CD14-positive monocyte (primary cell): ENCODE measurements around the gene SMTN. TPM values are rescaled to one million over a fixed set of nuclear protein-coding genes. Genes with fewer than 3 reads are reported as not detected.

ENCODE experiments used
- DNase-seq, 3 donors: peaks; one replicate each; pipeline ENCODE4 v3.0.0-alpha.2; 2011 to 2022
- H2AFZ ChIP-seq: 2 replicates; pipeline ENCODE4 v1.6.0; 2012; ENCODE audit warnings: mild to moderate bottlenecking, low read depth, low read length, inconsistent platforms; ENCODE audit not compliant: insufficient read depth, poor library complexity, severe bottlenecking
- H3K27ac ChIP-seq, 2 donors: 1 replicate in 1 of 2; 2 replicates in 1 of 2; pipeline ENCODE4 v1.5.1; 2012 to 2013; ENCODE audit warnings: low read length in 2 of 2, control low read depth in 1 of 2, inconsistent platforms in 1 of 2, low read depth in 1 of 2, mild to moderate bottlenecking in 1 of 2
- H3K27me3 ChIP-seq, 2 donors: one replicate each; pipeline versions ENCODE4 v1.6.0 to v1.6.1; 2011 to 2013; ENCODE audit warnings: low read length in 2 of 2; ENCODE audit not compliant: control insufficient read depth in 2 of 2, insufficient read depth in 2 of 2
- H3K36me3 ChIP-seq, 2 donors: replicated peaks in 1 of 2; 1 replicate in 1 of 2; 2 replicates in 1 of 2; pipeline versions ENCODE4 v1.5.1 to v1.6.1; 2012 to 2013; ENCODE audit warnings: low read length in 2 of 2, control low read depth in 1 of 2, inconsistent platforms in 1 of 2, mild to moderate bottlenecking in 1 of 2; ENCODE audit not compliant: insufficient read depth in 2 of 2, control insufficient read depth in 1 of 2
- H3K4me1 ChIP-seq, 2 donors: 1 replicate in 1 of 2; 2 replicates in 1 of 2; pipeline versions ENCODE4 v1.5.1 to v1.6.1; 2012 to 2013; ENCODE audit warnings: low read length in 2 of 2, control low read depth in 1 of 2, inconsistent platforms in 1 of 2, mild to moderate bottlenecking in 1 of 2, moderate library complexity in 1 of 2; ENCODE audit not compliant: insufficient read depth in 2 of 2, control insufficient read depth in 1 of 2
- H3K4me2 ChIP-seq: replicated peaks from 2 replicates; pipeline ENCODE3; 2012; ENCODE audit warnings: low read length, moderate library complexity, mild to moderate bottlenecking; ENCODE audit not compliant: poor library complexity, severe bottlenecking; ENCODE audit errors: extremely low read depth
- H3K4me3 ChIP-seq, 3 experiments: fragments of 200-600 bp in 1 of 3; sonication (generic) in 1 of 3; replicated peaks in 1 of 3; 1 replicate in 2 of 3; 2 replicates in 1 of 3; pipeline ENCODE4 v1.5.1; 2011 to 2013; ENCODE audit warnings: low read length in 3 of 3, mild to moderate bottlenecking in 3 of 3, control low read depth in 2 of 3, low read depth in 2 of 3, inconsistent platforms in 1 of 3, moderate library complexity in 1 of 3
- H3K79me2 ChIP-seq: 2 replicates; pipeline ENCODE4 v1.6.0; 2012; ENCODE audit warnings: mild to moderate bottlenecking, control low read depth, inconsistent platforms, low read length, moderate library complexity; ENCODE audit not compliant: insufficient read depth
- H3K9ac ChIP-seq: 2 replicates; pipeline ENCODE4 v1.6.0; 2017; ENCODE audit warnings: low read length, mild to moderate bottlenecking; ENCODE audit not compliant: insufficient read depth, poor library complexity, severe bottlenecking
- H3K9me3 ChIP-seq, 2 donors: replicated peaks in 1 of 2; 1 replicate in 1 of 2; 2 replicates in 1 of 2; pipeline versions ENCODE4 v1.5.1 to v1.6.1; 2012 to 2013; ENCODE audit warnings: low read length in 2 of 2, control low read depth in 1 of 2; ENCODE audit not compliant: control insufficient read depth in 1 of 2, insufficient read depth in 1 of 2
- H4K20me1 ChIP-seq: 2 replicates; pipeline ENCODE4 v1.6.0; 2012; ENCODE audit warnings: mild to moderate bottlenecking, low read length, control low read depth, moderate library complexity; ENCODE audit not compliant: insufficient read depth
- H3K27ac Mint-ChIP-seq, 7 donors: one replicate each; pipeline ENCODE4 v1.8.0; 2020; ENCODE audit warnings: mild to moderate bottlenecking in 7 of 7, mixed read lengths in 7 of 7, moderate library complexity in 6 of 7, inconsistent platforms in 2 of 7
- H3K27me3 Mint-ChIP-seq, 3 donors: one replicate each; pipeline ENCODE4 v1.8.0; 2021 to 2022; ENCODE audit warnings: low read depth in 3 of 3, mild to moderate bottlenecking in 3 of 3, mixed read lengths in 3 of 3, moderate library complexity in 3 of 3, inconsistent platforms in 1 of 3
- H3K36me3 Mint-ChIP-seq, 2 donors: one replicate each; pipeline ENCODE4 v1.8.0; 2020; ENCODE audit warnings: mixed read lengths in 2 of 2, inconsistent platforms in 1 of 2, mild to moderate bottlenecking in 1 of 2
- H3K4me1 Mint-ChIP-seq: one replicate; pipeline ENCODE4 v1.8.0; 2020; ENCODE audit warnings: mild to moderate bottlenecking, mixed read lengths
- H3K4me3 Mint-ChIP-seq, 2 donors: one replicate each; pipeline ENCODE4 v1.8.0; 2020; ENCODE audit warnings: mild to moderate bottlenecking in 2 of 2, mixed read lengths in 2 of 2, moderate library complexity in 1 of 2
- H3K9me3 Mint-ChIP-seq, 7 donors: one replicate each; pipeline ENCODE4 v1.8.0; 2020 to 2022; ENCODE audit warnings: mixed read lengths in 7 of 7, mild to moderate bottlenecking in 6 of 7, moderate library complexity in 6 of 7, inconsistent platforms in 2 of 7
- CTCF ChIP-seq: fragments of 200-600 bp; IDR thresholded peaks from one replicate; pipeline ENCODE4 v1.8.0; 2022; ENCODE audit warnings: antibody characterized with exemption, mild to moderate bottlenecking
- WGBS: methylation state at CpG from one replicate; pipeline ENCODE4 v1.1.5; 2013; ENCODE audit warnings: missing lambda C conversion rate; ENCODE audit not compliant: insufficient coverage; 5-methylcytosine and 5-hydroxymethylcytosine counted together
- intact Hi-C, 2 donors: fragments of 100-400 bp; cut with micrococcal nuclease; formaldehyde crosslinking; loops; one replicate each; pipeline versions ENCODE4 v1.15.0 to v1.15.1; 2023
- polyA plus RNA-seq, 3 donors: library from polyadenylated mRNA; depleted of rRNA in 1 of 3; unstranded in 2 of 3; stranded (reverse) in 1 of 3; fragments of 300-500 nt in 2 of 3; fragments of >200 nt in 1 of 3; fragmentation: Illumina TruSeq in 2 of 3; gene quantifications; 1 replicate in 2 of 3; 2 replicates in 1 of 3; pipeline ENCODE4 v1.2.3, GENCODE V29; 2012 to 2021

Gene SMTN
- polyA plus RNA-seq, 3 donors: 0.87 to 13.3 (median 0.88) TPM

- H3K4me3 Mint-ChIP-seq: no peak overlapping the region
- no peaks in the 10 kb centered on the region for H3K4me1 Mint-ChIP-seq
- H3K9me3 Mint-ChIP-seq: no peaks in the 10 kb centered on the region
- 97% methylated on average over 3 of the region's 4 CpGs for WGBS
- no peak overlapping the region for H3K27ac Mint-ChIP-seq
- H2AFZ ChIP-seq: no peak overlapping the region
- no peaks in the 10 kb centered on the region for H4K20me1 ChIP-seq
- H3K4me2 ChIP-seq: no peak overlapping the region
- no peak overlapping the region for H3K27ac ChIP-seq
- H3K9me3 ChIP-seq: no peaks in the 10 kb centered on the region
- no peak for DNase-seq
- no peak overlapping the region for H3K4me3 ChIP-seq
- no peaks in the 10 kb centered on the region for H3K36me3 ChIP-seq
- intact Hi-C loops: no loop called here
- H3K27me3 ChIP-seq: no peaks in the 10 kb centered on the region
- H3K27me3 Mint-ChIP-seq: peaks cover 3 to 6% (median 6%) of the 10 kb centered on the region in 3 donors
- no peaks in the 10 kb centered on the region for H3K36me3 Mint-ChIP-seq
- H3K4me1 ChIP-seq: no peaks in the 10 kb centered on the region
- no peaks in the 10 kb centered on the region for H3K79me2 ChIP-seq
- no peak for TF ChIP-seq CTCF
- H3K9ac ChIP-seq: no peak overlapping the region
Measured at GRCh38 chr22:31121403-31121802, 40.3 kb downstream of the SMTN start.

GRCh38 chr22:31122196-31122531, 41.0 kb downstream of the SMTN start:
- Histone ChIP-seq H3K36me3 (no peaks in the 10 kb centered on the region), H3K4me3 (no peak overlapping the region), H3K9ac (no peak overlapping the region), H3K9me3 (no peaks in the 10 kb centered on the region), H3K27ac (no peak overlapping the region), H2AFZ (no peak overlapping the region), H3K27me3 (no peaks in the 10 kb centered on the region), H3K4me2 (no peak overlapping the region), H3K79me2 (no peaks in the 10 kb centered on the region), H4K20me1 (no peaks in the 10 kb centered on the region), H3K4me1 (peaks cover 1 to 2% of the 10 kb centered on the region in 2 donors)
- DNase-seq: no peak
- H3K27me3 Mint-ChIP-seq: peaks cover 3 to 6% (median 6%) of the 10 kb centered on the region in 3 donors
- 100% methylated on average over 1 of the region's 2 CpGs for WGBS
- TF ChIP-seq CTCF: no peak
- intact Hi-C loops: no loop called here
- no peaks in the 10 kb centered on the region for H3K36me3 Mint-ChIP-seq
- H3K4me3 Mint-ChIP-seq: no peak overlapping the region
- peaks cover under 1% of the 10 kb centered on the region for H3K4me1 Mint-ChIP-seq
- no peak overlapping the region for H3K27ac Mint-ChIP-seq
- H3K9me3 Mint-ChIP-seq: no peaks in the 10 kb centered on the region
